Activated CD8-positive, alpha-beta memory T cell treated with anti-CD3 and anti-CD28 coated beads for 1 hour (primary cell): Measurements from ENCODE around the gene PRR5.
"Not testable (repeated sequence)": the region's sequence is repeated elsewhere in the genome, so short reads cannot be mapped to it uniquely, and the experiment has no call there.

ENCODE experiments used
- DNase-seq, 2 donors: peaks; one replicate each; pipeline ENCODE4 v3.0.0-alpha.2; 2020; ENCODE audit warnings: low read depth in 1 of 2; ENCODE audit errors: extremely low read depth in 1 of 2

The PRR5 gene

GRCh38 chr22:44672632-44673031, 29.4 kb upstream of the PRR5 start:
- DNase-seq = no peak

- DNase-seq = no peak
These were observed 28.6 kb upstream of the PRR5 start for GRCh38 chr22:44673406-44673805.

DNA sequence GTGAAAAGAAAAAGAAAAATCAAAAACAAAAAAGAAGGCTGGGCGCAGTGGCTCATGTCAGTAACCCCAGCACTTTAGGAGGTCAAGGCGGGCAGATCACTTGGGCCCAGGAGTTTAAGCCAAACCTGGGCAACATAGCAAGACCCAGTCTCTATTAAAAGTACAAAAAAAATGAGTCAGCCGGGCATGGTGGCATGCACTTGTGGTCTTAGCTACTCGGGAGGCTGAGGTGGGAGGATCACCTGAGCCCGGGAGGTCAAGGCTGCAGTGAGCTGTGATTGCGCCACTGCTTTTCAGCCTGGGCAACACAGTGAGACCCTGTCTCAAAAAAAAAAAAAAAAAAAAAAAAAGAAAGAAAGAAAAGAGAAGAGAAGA, 26.0 kb upstream of the PRR5 start:
- DNase-seq = not testable (repeated sequence)

DNA sequence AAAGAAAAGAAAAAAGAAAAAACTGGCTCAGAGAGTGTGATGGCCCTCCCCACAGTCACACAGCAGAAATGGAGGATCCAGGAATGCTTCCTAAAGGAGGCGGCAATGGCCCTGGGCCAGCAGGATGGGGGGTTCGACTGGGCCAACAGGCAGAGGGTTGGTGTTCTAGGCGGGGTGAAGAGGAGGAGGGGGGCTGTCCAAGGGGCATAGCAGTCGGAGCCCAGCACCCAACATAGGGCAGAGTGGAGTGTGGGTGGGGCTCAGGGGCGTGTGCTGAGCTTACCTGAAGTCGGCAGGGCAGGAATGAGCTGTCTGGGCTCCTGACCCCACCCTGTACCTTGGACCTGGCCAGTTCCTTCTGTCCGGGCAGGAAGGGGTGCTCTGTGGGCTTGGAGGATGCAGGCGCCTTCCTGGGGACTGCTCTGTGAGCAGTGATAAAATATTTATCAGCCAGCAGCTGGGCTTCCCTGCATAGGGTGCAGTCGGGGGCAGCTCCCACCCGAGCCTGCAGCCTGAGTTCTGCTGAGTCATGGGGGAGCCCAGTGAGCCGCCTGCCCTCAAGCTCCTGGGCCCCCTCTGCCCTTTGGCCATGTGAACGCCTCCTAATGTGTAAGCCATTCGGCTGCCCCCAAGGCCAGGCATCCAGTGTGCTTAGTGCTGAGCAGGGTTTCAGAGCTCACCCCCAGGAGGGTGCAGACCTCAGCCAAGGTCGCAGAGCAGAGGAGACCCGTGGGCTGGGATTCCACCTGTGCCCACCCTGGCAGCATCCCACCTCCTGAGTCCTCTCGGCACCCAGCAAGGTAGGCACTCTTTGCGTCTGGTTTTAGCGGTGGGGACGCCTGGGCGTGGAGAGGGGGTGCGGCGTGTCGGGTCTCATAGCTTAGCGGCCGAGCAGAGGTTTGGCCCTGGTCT, 25.3 kb upstream of the PRR5 start:
- DNase-seq = no peak

DNA sequence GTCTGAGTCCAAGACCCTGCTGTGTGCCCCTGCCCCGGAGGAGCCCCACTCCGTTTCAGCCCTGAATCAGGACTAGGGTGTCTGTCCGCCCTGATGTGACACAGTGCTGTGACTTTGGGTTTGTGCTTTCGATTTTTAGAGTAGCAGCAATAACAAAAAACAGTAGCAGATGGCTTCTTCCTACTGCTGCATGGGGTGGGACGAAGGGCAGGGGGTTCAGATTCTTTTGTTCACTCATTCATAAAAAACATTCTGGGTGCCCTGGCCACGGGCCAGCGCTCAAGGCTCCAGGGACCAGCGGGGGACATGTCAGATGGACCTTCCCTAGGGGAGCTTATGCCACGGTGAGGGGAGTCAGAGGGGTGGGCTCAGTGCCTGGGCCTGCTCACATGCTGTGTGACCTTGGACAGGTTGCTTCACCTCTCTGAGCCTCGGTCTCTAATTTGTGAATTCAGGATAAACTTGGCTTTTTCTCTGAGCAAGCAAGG, 24.6 kb upstream of the PRR5 start:
- no peak for DNase-seq

GRCh38 chr22:44677871-44678555, 24.0 kb upstream of the PRR5 start:
- DNase-seq = no peak

DNA sequence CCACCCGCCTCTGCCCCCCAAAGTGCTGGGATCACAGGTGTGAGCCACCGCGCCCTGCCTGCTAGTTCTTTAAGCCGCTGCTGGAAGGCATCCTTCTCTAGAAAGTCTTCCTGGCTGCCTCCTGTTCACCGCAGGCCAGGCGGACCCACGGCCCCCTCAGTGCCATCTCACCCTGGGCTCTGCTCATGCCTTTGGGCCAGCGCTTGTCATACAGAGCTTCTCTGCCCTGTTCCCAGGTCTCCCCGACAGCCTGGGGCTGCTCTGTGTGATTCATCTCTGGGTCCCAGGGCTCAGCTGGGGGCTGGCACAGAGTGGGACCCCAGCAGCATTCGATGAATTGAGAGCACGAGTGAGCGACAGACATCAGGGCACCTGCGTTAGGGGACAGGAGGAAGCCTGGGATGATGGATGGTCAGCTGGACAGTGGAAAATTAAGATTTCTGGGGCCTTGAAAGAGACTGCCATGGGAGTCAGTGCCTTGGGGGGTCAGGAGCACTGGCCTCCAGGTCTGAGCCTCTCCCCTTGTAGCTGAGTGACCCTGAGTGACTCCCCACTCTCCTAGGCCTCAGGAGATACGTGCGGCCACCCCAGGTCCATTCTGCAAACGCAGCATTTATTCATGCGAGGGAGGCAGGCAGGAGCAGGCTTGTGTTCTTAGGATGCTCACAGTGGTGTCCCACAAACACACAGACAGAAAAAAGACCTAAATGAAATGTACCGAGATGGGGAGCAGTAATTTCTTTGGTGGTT, 23.3 kb upstream of the PRR5 start:
- no peak for DNase-seq

- not testable (repeated sequence) for DNase-seq
These were observed 22.7 kb upstream of the PRR5 start for GRCh38 chr22:44679306-44679647.

- DNase-seq = no peak
These were observed 21.9 kb upstream of the PRR5 start for GRCh38 chr22:44680058-44680457.

DNA sequence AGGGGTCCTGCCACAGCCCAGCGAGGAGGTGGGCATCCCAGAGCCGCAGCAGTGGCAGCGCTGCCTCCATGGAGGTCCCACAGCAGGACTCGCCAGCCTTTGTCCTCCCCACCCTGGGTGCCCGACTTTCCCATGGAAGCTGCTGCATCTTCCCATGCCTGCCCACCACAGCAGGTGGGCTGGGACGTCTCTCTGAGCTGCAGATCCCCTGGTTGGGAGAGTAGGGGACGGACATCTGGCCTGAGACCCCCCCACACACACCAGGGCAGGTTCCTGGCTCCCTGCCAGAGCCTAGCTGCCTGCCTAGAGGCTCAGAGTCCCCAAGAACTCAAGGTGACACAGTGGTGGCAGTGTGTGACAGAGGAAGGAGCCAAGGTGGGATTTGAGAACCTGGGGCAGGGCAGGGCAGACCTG, 21.5 kb upstream of the PRR5 start:
- DNase-seq = no peak

DNA sequence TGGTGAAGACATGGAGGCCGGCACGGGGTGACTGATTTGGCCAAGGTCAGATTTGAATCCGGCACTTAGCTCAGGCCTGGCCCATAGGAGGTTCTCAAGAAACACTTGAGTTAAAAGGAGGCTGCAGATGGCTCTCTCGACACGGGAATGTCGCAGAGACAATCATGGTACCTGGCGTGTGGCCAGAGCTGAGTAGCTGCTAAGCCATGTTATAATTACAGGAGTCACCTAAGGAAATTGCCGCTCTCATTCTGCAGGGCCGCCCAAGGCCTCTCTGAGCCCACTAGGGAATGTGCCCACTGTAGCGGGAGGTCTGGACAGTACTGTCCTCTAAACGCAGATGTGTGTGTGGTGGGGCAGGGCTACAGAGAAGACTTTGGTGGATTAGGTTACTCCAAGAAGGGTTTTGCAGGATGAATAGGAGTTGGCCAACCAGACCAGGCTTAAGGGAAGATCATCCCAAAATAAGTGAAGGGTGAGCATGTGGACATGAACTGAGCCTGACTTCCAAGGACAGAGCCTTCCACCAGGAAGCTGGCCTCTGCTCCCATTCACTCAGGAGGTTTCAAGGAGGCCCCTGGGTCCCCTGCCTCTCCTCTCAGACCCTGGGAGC, 19.3 kb upstream of the PRR5 start:
- DNase-seq = no peak

DNA sequence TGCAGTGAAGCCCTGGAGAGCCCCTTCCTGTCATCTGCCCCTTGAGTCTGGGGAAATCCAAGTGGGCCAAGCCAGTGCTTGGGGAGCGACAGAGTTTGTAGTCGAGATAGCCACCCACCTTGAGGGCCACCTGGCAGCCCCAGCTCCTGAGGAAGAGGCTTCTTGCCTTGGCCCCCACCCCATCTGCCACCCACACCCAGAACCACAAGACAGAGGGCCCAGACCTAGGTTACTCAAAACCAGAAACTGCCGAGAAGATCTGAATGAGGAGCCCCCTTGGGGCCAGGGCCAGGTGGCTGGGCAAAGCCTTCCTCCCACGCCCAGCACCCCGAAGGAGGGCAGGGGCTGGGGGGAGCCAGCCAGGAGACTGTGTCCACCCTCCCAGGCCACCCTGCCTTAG, 18.8 kb upstream of the PRR5 start:
- no peak for DNase-seq

- no peak for DNase-seq
These were observed 18.1 kb upstream of the PRR5 start for GRCh38 chr22:44683881-44684280.

- DNase-seq = peak; percentile 57 to 63
These were observed 17.3 kb upstream of the PRR5 start for GRCh38 chr22:44684506-44685383.

DNA sequence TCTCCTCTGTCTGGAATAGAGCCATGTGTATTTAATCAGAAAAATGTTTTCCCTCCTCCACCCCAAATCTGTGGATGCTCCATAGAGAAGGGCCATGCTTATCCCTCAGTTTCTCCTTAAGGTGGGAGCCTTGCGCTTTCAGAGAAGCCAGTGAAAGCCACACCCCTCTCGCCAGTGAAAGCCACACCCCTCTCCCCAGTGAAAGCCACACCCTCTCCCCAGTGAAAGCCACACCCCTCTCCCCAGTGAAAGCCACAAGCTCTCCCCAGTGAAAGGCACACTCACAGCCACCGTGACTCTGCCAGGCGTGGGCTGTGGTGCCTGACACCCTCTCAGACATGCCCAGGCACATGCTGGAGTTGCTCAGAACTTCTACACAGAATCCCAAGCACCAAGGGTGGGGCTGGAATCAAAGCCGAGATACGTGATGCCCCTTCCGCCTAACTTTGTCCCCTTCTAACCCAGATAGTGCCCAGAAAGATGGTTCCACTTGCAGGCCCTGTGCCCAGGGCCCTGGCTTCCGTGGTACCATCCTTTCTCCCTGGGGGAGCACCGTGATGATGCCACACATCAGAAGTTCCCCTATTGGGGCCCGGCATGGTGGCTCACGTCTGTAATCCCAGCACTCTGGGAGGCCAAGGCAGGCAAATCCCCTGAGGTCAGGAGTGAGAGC, 16.5 kb upstream of the PRR5 start:
- DNase-seq = peak; percentile 55 to 58

- DNase-seq = no peak
These were observed 15.0 kb upstream of the PRR5 start for GRCh38 chr22:44686873-44687600.

DNA sequence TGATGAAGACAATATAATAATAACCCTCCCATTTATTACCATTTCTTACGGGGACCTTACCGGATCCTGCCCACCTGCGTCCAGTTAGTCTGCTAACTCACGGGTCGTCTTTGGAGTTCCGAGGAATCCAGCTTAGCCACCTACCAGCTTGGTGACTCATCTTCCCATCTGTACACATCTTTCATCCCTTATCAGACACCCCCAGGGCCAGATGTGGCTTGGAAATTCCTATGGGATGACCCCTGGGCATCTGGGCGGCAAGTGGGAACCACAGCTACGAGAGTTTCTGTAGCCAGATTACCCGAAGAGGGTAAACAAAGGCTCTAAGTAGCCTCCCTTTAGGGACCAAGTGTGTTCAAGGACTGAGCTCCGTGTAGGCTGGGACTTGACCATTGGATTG, 12.8 kb upstream of the PRR5 start:
- no peak for DNase-seq

DNA sequence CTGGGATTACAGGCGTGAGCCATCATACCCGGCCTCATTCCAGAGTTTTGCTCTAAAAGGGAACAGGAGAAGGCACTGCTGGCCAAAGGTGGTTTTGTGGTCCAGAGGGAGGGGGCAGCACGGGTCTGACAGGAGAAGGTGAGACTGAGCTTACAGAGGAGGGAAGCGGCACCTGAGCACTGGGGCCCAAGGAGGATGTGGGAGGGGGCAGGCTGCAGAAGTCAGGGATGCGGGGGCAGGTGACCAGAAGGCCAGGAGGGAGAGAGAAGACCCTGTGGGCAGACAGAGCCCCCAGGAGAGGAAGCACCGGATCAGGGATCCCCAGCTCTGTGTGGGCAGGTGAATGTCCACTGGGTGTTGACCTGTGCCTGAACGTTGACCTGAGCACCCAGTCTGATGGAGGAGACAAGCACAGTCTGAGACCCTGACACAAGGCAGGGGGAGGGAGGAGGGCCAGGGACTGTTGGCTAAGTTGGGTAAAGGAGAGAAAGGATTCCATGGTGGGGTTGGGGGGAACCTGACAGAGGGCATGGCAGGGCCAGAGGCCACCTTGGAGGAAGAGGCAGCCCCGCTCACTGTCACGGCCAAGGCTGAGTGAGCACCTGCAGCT, 12.0 kb upstream of the PRR5 start:
- DNase-seq = no peak
